ENCODE data around the gene EEF2. TPM values are rescaled to one million over a fixed set of nuclear protein-coding genes. Genes with fewer than 3 reads are reported as not detected.
"Not testable (repeated sequence)": the region's sequence is repeated elsewhere in the genome, so short reads cannot be mapped to it uniquely, and the experiment has no call there.

The EEF2 gene
- total RNA-seq, 4 donors from 2014 or later, result 1,210 to 2,054 (median 1,565) TPM

DNA sequence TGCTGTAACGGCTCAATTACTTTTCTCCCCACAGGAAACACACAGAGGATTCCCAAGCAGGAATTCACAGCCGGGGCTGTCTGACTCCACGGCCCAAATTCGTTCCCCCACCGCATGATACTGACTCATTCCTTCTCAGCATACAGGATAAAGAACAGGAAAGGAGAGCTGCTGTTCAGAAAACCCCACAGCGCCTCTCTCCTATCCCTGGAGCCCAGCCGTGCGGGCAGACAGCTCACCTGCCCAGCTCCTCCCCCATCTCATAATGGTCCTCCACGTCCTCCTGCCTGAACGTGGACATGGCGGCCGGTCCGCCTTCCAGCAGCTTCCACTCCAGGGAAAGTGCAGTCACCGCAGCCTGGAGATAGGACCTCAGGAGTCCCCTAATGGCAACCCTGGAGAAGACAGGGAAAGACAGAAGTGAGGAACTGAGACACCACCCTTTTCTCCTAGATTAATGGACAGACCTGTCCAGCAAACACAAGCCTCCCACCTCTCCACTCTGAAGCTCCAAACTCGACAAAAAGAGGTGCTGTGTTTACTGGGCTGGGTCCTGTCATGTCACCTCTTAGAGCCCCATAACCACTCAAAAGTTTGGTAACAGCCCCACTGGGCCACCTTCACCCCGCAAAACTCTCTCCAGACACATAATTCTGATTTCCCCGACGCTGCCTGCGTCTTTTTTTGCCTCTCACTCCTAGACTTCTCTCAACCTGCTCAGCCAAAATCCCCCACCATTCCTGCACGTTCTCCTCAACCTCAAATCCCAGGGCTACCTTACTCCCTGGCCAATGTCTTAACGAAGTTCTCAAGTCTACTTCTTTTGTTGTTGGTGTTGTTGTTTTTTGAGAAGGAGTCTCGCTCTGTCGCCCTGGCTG, 15.6 kb downstream of the EEF2 start:
- H3K4me3 ChIP-seq, result peak overlapping the region; percentile 88 to 100 (median 93)
- no peak for DNase-seq
- intact Hi-C loops (cut with DNase I), result no loop called here
- H3K9me3 ChIP-seq, result no peaks in the 10 kb centered on the region
- no peaks in the 10 kb centered on the region for H3K27me3 ChIP-seq
- WGBS, 2 donors, result 10 to 22% methylated on average over 16 to 21 of the region's 23 CpGs
- peak in 2 of 4 donors; percentile 15 to 50 for TF ChIP-seq POLR2A (IDR thresholded peaks at IDR 0.05)
- TF ChIP-seq, protein P1, sequence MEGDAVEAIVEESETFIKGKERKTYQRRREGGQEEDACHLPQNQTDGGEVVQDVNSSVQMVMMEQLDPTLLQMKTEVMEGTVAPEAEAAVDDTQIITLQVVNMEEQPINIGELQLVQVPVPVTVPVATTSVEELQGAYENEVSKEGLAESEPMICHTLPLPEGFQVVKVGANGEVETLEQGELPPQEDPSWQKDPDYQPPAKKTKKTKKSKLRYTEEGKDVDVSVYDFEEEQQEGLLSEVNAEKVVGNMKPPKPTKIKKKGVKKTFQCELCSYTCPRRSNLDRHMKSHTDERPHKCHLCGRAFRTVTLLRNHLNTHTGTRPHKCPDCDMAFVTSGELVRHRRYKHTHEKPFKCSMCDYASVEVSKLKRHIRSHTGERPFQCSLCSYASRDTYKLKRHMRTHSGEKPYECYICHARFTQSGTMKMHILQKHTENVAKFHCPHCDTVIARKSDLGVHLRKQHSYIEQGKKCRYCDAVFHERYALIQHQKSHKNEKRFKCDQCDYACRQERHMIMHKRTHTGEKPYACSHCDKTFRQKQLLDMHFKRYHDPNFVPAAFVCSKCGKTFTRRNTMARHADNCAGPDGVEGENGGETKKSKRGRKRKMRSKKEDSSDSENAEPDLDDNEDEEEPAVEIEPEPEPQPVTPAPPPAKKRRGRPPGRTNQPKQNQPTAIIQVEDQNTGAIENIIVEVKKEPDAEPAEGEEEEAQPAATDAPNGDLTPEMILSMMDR (IDR thresholded peaks at IDR 0.05), result peak in 1 of 6 experiments; percentile 22
- H3K36me3 ChIP-seq, result peaks cover 0 to 45% (median 10%) of the 10 kb centered on the region in 3 donors
- peak overlapping the region; percentile 96 to 99 (median 98) for H3K27ac ChIP-seq
- H3K4me1 ChIP-seq, result peaks cover 16 to 61% (median 45%) of the 10 kb centered on the region in 3 donors

DNA sequence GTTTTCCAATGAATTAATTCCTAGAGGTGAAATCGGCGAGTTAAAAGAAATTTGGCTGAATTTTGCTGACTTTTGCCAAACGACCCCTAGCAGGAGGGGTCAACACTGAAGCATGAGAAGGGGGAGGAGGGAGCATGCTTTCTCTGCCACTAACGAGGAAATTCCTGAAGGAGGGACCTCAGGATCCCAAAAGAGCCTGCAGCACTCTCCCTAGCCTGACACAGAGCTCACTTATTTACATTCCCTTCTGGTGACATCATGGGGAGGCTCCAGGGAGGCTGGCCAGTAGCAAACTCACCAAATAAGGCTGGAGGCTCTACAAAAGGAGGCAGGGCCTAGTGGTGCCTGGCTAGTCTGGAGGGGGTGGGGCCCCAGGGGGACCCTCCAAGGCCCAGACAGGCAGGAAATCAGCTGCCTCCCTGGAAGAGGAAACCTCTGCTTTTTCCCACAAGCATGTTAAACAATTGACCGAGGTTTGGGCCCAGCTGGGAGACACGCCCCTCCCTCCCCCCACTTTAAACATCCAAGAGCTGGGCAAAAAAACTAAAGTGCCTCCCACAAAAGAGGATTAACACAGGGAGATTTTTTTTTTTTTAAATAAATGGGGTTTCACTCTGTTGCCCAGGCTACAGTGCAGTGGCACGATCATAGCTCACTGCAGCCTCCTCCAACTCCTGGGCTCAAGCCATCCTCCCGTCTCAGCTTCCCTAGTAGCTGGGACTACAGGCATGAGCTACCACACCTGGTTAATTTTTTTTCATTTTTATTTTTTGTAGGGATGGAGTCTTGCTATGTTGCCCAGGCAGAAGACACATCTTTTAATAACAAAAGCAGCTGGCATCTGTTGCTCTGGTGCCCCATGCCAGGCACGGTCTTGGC, 16.5 kb downstream of the EEF2 start:
- TF ChIP-seq, protein P1 (IDR thresholded peaks at IDR 0.05), result no peak
- TF ChIP-seq POLR2A (IDR thresholded peaks at IDR 0.05), result peak in 1 of 4 donors; percentile 39
- no peaks in the 10 kb centered on the region for H3K27me3 ChIP-seq
- peaks cover under 1 to 53% (median 17%) of the 10 kb centered on the region in 3 donors for H3K36me3 ChIP-seq
- intact Hi-C loops (cut with DNase I), result no loop called here
- DNase-seq, result no peak
- H3K4me3 ChIP-seq, result peak overlapping the region in 3 of 4 donors; percentile 88 to 100 (median 98)
- 21 to 26% methylated on average over 8 to 9 of the region's 9 CpGs for WGBS, 2 donors
- no peaks in the 10 kb centered on the region for H3K9me3 ChIP-seq
- peak overlapping the region; percentile 96 to 99 (median 98) for H3K27ac ChIP-seq
- peaks cover 16 to 61% (median 45%) of the 10 kb centered on the region in 3 donors for H3K4me1 ChIP-seq

DNA sequence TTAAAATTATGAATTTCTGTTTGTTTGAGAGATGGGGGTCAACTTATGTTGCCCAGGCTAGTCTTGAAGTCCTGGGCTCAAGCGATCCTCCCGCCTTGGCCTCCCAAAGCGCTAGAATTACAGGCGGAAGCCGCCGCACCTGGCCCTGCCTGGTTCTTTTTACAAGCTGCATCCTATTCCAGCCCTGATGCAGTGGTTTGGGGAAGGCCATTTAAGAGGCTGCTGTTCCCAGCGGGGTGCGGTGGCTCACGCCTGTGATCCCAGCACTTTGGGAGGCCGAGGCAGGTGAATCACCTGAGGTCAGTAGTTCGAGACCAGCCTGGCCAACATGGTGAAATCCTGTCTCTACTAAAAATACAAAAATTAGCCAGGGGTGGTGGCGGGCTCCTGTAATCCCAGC, 17.3 kb downstream of the EEF2 start:
- Histone ChIP-seq H3K36me3 (peaks cover 9 to 62% (median 25%) of the 10 kb centered on the region in 3 donors), H3K4me3 (peak overlapping the region in 1 of 4 donors; percentile 100), H3K27ac (peak overlapping the region; percentile 96 to 99 (median 98)), H3K4me1 (peaks cover 16 to 61% (median 45%) of the 10 kb centered on the region in 3 donors)
- intact Hi-C loops (cut with DNase I); H3K27me3 ChIP-seq; DNase-seq; H3K9me3 ChIP-seq: not testable (repeated sequence)
- WGBS, 2 donors, result 84 to 90% methylated on average over 4 to 7 of the region's 12 CpGs

DNA sequence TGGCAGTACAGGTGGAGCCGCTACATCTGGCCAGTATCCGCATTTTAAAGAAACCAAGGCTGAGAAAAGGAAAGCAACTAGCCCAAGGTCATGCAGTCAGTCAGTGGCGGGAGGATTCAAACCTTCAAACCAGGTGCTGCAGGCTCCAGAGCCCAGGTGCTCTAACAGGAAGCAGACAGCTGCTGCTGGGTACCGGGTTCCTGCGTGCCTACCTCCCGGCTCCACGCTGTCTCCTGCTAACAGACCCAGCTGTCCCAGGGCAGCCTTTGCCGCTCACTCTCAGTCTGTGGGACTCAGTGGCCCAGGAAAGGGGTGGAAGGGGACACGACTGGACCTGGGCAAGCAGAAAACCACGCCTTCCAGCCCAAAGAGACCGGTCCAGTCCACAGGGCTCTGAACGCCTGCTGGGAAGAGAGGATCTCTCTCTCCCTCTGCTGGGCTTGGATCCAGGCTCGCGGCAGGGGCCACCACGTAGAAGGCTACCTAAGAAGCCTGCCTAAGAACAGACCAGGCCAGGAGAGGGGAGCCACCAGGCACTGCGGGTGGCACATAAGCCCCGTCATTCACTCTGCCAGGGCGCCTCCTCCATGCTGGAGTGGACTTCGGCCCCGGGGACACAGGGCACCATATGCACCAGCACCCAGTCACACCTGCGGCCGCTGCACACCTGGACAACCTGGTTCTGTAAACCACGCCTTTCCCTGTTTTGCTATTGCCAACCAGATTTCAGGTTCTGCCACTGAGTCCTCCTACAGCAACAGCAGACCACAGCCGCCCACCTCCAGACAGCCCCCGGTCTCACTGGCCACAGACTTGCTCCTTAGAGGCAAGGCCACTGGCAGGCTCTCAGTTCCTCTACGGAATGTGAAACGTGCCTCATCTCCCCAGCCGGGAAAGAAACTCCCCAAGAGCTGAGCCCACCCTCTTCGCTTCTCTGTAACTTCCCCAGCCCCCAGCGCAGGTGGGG, 18.9 kb downstream of the EEF2 start:
- intact Hi-C loops (cut with DNase I), result no loop called here
- Histone ChIP-seq H3K4me1 (peaks cover 16 to 55% (median 42%) of the 10 kb centered on the region in 3 donors), H3K27me3 (no peaks in the 10 kb centered on the region), H3K27ac (peak overlapping the region; percentile 2 to 99 (median 98)), H3K4me3 (no peak overlapping the region), H3K36me3 (peaks cover 20 to 73% (median 36%) of the 10 kb centered on the region in 3 donors), H3K9me3 (no peaks in the 10 kb centered on the region)
- 64 to 84% methylated on average over 10 to 11 of the region's 30 CpGs for WGBS, 2 donors
- DNase-seq, result no peak
- TF ChIP-seq, protein P1 (IDR thresholded peaks at IDR 0.05), result no peak
- TF ChIP-seq POLR2A (IDR thresholded peaks at IDR 0.05), result no peak
